MM.1S (cell line): Measurements from ENCODE around the gene HOXC4.

Source experiments
- DNase-seq: peaks from one replicate; pipeline ENCODE4 v3.0.0-alpha.2; 2015
- H2AFZ ChIP-seq: fragments of 300-600 bp; sonication (generic); 2 replicates; pipeline ENCODE4 v1.6.0; 2016; ENCODE audit warnings: antibody characterized with exemption, low read length
- H3F3A ChIP-seq: fragments of 300-600 bp; sonication (generic); 2 replicates; pipeline ENCODE4 v1.6.1; 2016; ENCODE audit warnings: mild to moderate bottlenecking, antibody characterized with exemption, low read length, moderate library complexity, mixed read lengths; ENCODE audit not compliant: insufficient read depth
- H3K27ac ChIP-seq: fragments of 300-600 bp; sonication (generic); 2 replicates; pipeline ENCODE4 v1.5.1; 2016; ENCODE audit warnings: mild to moderate bottlenecking, low read length
- H3K27me3 ChIP-seq: fragments of 300-600 bp; sonication (generic); replicated peaks from 2 replicates; pipeline ENCODE4 v1.6.0; 2016; ENCODE audit warnings: low read length; ENCODE audit not compliant: insufficient read depth
- H3K36me3 ChIP-seq: fragments of 300-600 bp; sonication (generic); replicated peaks from 2 replicates; pipeline ENCODE4 v1.6.1; 2016; ENCODE audit warnings: mild to moderate bottlenecking, low read length, mixed read lengths; ENCODE audit not compliant: insufficient read depth
- H3K4me1 ChIP-seq: fragments of 300-600 bp; sonication (generic); 2 replicates; pipeline ENCODE4 v1.6.1; 2016; ENCODE audit warnings: low read length, mixed read lengths
- H3K4me2 ChIP-seq: fragments of 300-600 bp; sonication (generic); 2 replicates; pipeline ENCODE4 v1.6.0; 2016; ENCODE audit warnings: low read depth, low read length
- H3K4me3 ChIP-seq: fragments of 300-600 bp; sonication (generic); 2 replicates; pipeline ENCODE4 v1.5.1; 2016; ENCODE audit warnings: low read length, mixed read lengths
- H3K79me2 ChIP-seq: fragments of 300-600 bp; sonication (generic); 2 replicates; pipeline ENCODE4 v1.6.1; 2016; ENCODE audit warnings: mixed run types, low read length, mixed read lengths
- H3K9ac ChIP-seq: fragments of 300-600 bp; sonication (generic); 2 replicates; pipeline ENCODE4 v1.6.1; 2016; ENCODE audit warnings: low read length, mixed read lengths
- H3K9me2 ChIP-seq: fragments of 300-600 bp; sonication (generic); replicated peaks from 2 replicates; pipeline ENCODE4 v1.6.1; 2016; ENCODE audit warnings: mild to moderate bottlenecking, low read length, mixed read lengths; ENCODE audit not compliant: insufficient read depth
- H3K9me3 ChIP-seq: fragments of 300-600 bp; sonication (generic); replicated peaks from 2 replicates; pipeline ENCODE4 v1.6.1; 2016; ENCODE audit warnings: mild to moderate bottlenecking, low read length, mixed read lengths; ENCODE audit not compliant: insufficient read depth
- H4K20me1 ChIP-seq: fragments of 300-600 bp; sonication (generic); 2 replicates; pipeline ENCODE4 v1.6.1; 2016; ENCODE audit warnings: mild to moderate bottlenecking, low read length, moderate library complexity, mixed read lengths; ENCODE audit not compliant: insufficient read depth
- EZH2 ChIP-seq: fragments of 300-600 bp; sonication (generic); optimal IDR thresholded peaks from 2 replicates; pipeline ENCODE3; 2017; ENCODE audit warnings: low read depth, mild to moderate bottlenecking, antibody characterized with exemption, low read length, mixed read lengths
- EZH2phosphoT487 ChIP-seq: fragments of 300-600 bp; sonication (generic); IDR thresholded peaks from 2 replicates; pipeline ENCODE4 v1.6.1; 2018; ENCODE audit warnings: antibody characterized with exemption, low read length
- TF ChIP-seq, protein P1 (sequence below): fragments of 300-600 bp; sonication (generic); IDR thresholded peaks from 2 replicates; pipeline ENCODE4 v1.5.1; 2016; ENCODE audit warnings: antibody characterized with exemption, low read length, mixed read lengths

The HOXC4 gene

DNA sequence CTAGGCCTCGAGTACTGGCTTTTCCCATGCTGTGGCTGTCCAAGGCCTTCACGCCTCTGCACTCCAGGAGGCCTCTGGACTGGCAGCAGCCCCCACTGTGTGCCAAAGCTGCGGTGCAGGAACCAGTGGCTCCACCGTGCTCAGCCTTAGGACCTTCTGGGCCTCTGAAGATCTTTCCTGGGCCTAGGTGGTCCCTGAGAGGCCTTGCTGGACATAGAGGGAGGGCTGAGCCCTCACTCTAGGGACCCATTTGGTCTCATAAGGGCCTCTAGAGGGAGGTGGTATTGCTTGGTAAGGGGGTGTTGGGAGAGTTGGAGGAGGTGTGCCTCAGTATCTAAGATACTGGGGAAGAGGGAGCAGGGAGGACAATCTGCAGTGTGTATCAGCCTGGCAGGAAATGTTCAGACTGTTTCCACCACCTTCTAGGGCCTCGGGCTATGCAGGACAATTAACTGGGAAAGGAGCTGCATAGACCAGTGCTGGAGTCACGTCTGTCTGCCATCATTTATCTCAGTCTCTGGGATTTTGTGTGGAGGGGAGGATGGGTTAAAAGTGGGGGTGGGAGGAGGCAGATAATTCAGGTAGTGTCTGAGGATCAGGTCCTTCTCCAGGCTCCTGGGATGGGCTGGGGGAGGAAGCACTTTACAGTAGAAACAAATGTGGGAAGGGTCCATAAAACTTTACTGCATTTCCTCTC is 17.9 kb upstream of the HOXC4 start:
- no peak for TF ChIP-seq EZH2
- TF ChIP-seq, protein P1, sequence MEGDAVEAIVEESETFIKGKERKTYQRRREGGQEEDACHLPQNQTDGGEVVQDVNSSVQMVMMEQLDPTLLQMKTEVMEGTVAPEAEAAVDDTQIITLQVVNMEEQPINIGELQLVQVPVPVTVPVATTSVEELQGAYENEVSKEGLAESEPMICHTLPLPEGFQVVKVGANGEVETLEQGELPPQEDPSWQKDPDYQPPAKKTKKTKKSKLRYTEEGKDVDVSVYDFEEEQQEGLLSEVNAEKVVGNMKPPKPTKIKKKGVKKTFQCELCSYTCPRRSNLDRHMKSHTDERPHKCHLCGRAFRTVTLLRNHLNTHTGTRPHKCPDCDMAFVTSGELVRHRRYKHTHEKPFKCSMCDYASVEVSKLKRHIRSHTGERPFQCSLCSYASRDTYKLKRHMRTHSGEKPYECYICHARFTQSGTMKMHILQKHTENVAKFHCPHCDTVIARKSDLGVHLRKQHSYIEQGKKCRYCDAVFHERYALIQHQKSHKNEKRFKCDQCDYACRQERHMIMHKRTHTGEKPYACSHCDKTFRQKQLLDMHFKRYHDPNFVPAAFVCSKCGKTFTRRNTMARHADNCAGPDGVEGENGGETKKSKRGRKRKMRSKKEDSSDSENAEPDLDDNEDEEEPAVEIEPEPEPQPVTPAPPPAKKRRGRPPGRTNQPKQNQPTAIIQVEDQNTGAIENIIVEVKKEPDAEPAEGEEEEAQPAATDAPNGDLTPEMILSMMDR: no peak
- no peak for TF ChIP-seq EZH2phosphoT487
- H3K27me3 ChIP-seq: peaks cover 98% of the 10 kb centered on the region
- H2AFZ ChIP-seq: no peak overlapping the region
- no peak overlapping the region for H3K27ac ChIP-seq
- H3K4me1 ChIP-seq: no peaks in the 10 kb centered on the region
- no peaks in the 10 kb centered on the region for H3K79me2 ChIP-seq
- H4K20me1 ChIP-seq: no peaks in the 10 kb centered on the region
- H3F3A ChIP-seq: no peaks in the 10 kb centered on the region
- DNase-seq: no peak
- no peaks in the 10 kb centered on the region for H3K9me2 ChIP-seq
- no peaks in the 10 kb centered on the region for H3K36me3 ChIP-seq
- H3K4me2 ChIP-seq: no peak overlapping the region
- no peaks in the 10 kb centered on the region for H3K9me3 ChIP-seq
- no peak overlapping the region for H3K4me3 ChIP-seq
- no peak overlapping the region for H3K9ac ChIP-seq

DNA sequence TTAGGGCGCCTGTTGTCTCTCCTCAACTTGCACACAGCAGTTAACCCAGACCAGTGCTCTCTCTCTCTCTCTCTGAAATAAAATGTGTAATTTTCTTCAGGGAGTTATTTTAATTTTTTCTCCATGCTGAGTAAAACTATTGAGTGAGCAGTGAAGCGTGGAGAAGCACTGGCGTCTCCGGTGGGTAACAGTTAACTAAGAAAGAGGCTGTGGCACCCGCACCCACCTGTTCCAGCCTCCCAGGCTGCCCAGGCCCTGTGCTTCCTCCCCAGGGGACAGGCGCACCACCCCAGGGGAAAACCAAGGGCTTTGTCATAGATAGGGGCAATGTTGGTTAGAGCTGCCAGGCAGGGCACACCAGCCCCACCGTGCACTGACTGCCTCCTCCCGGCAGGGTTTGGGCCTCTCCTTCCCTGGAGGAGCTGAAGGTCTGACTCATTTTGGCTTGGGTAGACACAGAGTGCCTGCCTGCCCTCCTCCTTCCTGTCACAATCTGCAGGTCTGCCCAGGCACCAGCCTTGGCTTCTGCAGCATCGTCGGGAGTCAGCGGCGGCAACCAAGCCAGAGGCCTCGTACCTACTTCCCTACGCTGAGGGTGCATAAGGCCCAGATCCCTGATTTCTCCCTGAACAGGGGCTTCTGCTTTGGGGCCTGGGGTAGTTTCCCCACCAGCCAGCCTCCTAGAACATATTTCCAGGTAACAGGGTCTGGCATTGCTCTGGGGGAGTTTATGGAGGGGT is 16.8 kb upstream of the HOXC4 start:
- Histone ChIP-seq H3K4me1 (no peaks in the 10 kb centered on the region), H3K36me3 (no peaks in the 10 kb centered on the region), H3K9ac (no peak overlapping the region), H3K27ac (no peak overlapping the region), H4K20me1 (no peaks in the 10 kb centered on the region), H2AFZ (no peak overlapping the region), H3K4me2 (no peak overlapping the region), H3K4me3 (no peak overlapping the region), H3K79me2 (no peaks in the 10 kb centered on the region), H3F3A (no peaks in the 10 kb centered on the region), H3K9me3 (no peaks in the 10 kb centered on the region), H3K9me2 (no peaks in the 10 kb centered on the region), H3K27me3 (peaks cover 96% of the 10 kb centered on the region)
- no peak for DNase-seq
- no peak for TF ChIP-seq EZH2

DNA sequence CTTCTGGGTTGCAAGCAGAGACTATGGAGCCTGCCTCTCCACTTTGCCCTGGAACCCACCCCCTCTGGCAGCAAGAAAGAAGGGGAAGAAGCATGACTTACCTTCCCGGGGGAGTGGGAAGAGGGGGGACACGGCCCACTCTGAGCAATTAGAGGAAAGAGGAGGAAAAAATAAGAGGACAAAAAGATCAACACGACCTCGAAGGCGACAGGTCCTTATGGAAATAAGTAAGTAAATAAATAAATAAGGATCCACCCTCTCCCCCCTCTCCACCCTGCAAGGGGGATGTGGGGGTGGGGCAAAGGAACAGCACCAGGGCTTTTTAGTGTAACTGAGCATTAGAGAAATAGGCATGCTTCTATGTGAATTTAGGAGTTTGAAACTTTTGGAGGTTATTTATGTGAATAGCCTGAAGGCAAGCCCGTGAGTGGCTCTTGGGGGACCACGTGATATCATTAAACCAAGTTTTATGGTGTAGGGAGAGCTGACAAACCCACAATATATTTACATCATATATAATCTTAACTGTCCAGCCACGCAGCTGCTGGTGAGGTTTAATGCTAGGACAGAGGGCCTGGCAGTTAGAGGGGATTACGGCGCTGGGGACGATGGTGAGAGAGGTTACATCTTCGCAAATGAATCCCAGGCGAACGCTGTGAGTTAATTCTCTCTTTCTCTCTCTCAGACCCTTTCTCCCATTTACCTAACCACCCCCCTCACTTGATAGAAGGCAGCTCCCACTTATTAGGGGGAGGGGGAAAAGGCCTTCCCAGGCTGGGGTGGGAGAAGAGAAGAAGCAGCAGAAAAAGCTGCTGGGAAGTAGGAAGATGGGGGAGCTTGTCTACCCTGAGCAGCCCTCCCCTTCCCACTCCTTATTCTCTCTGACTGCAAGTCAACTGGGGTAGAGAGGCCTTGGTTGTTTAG is 16.0 kb upstream of the HOXC4 start:
- no peak overlapping the region for H3K4me2 ChIP-seq
- H3K9me3 ChIP-seq: no peaks in the 10 kb centered on the region
- H4K20me1 ChIP-seq: no peaks in the 10 kb centered on the region
- no peaks in the 10 kb centered on the region for H3K9me2 ChIP-seq
- DNase-seq: no peak
- no peaks in the 10 kb centered on the region for H3K79me2 ChIP-seq
- H3K4me1 ChIP-seq: no peaks in the 10 kb centered on the region
- H2AFZ ChIP-seq: no peak overlapping the region
- peaks cover 88% of the 10 kb centered on the region for H3K27me3 ChIP-seq
- H3K27ac ChIP-seq: no peak overlapping the region
- H3K36me3 ChIP-seq: no peaks in the 10 kb centered on the region
- no peaks in the 10 kb centered on the region for H3F3A ChIP-seq
- no peak overlapping the region for H3K4me3 ChIP-seq
- H3K9ac ChIP-seq: no peak overlapping the region
- TF ChIP-seq, protein P1: no peak
- TF ChIP-seq EZH2 (no peak), EZH2phosphoT487 (no peak)
